ENCODE data around the gene COP1. TPM values are rescaled to one million over a fixed set of nuclear protein-coding genes. Genes with fewer than 3 reads are reported as not detected.

Gene COP1
- total and polyA plus RNA-seq, 2 of the 8 experiments (the other 6 are each of a cell fraction or from before 2014, with no cell fraction given) = 26.2 to 44.9 TPM

DNA sequence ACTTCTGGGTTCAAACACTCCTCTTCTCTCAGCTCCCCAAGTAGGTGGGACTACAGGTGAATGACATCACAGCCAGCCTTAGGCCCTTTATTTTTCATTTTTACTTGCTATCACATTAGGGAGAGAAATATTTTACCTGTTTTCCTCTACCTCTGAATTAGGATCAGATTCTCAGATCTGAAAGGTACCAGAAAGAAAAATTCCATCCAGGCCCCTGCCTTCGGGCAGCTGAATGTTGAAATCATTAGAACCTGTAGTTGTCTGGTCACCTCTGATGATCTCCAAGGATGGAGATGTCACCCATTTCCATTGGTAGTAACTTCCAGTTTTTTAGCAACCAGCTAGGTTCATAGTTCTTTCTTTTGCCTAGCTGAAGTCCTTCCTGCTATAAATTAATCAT, 288.1 kb downstream of the COP1 start:
- H4K20me1 ChIP-seq (replicated peaks in 1 of 2; ENCODE audit: control insufficient read depth in 1 of 2, insufficient read depth in 2 of 2, low read length in 2 of 2) = peaks cover 0 to 8% of the 10 kb centered on the region in 2 experiments
- no peak overlapping the region for H3K4me3 ChIP-seq (ENCODE audit: extremely low read depth in 1 of 4, insufficient read depth in 2 of 4, low read depth in 3 of 4, low read length in 4 of 4)
- H3K23ac ChIP-seq (ENCODE audit: insufficient read length) = no peak overlapping the region
- H3K79me1 ChIP-seq (ENCODE audit: low read depth, low read length) = no peaks in the 10 kb centered on the region
- no peak overlapping the region for H3K9ac ChIP-seq (replicated peaks in 1 of 4; ENCODE audit: extremely low read depth in 1 of 4, low read depth in 3 of 4, low read length in 3 of 4)
- no peak overlapping the region for H2AFZ ChIP-seq (ENCODE audit: low read length)
- H4K5ac ChIP-seq (ENCODE audit: insufficient read length, low read depth, low read length) = no peak overlapping the region
- no peaks in the 10 kb centered on the region for H3K23me2 ChIP-seq (ENCODE audit: low read depth, low read length)
- no peak overlapping the region for H2BK20ac ChIP-seq (ENCODE audit: low read length)
- no peak overlapping the region for H3K4ac ChIP-seq (replicated peaks; ENCODE audit: insufficient read length, low read depth, low read length)
- H2BK120ac ChIP-seq (replicated peaks; ENCODE audit: low read depth, low read length) = no peak overlapping the region
- H3K36me3 ChIP-seq (ENCODE audit: control insufficient read depth in 2 of 4, insufficient read depth in 4 of 4, low read length in 3 of 4) = peaks cover 0 to 2% (median 0%) of the 10 kb centered on the region in 4 experiments; a peak in 1 of 8 replicates
- WGBS, 2 experiments (ENCODE audit: extremely low coverage in 1 of 2, insufficient coverage in 1 of 2, insufficient read length in 1 of 2, insufficient replicate concordance in 2 of 2, low coverage in 1 of 2, low lambda C conversion rate in 2 of 2, missing lambda C conversion rate in 1 of 2) = 89% methylated on average over 1 of the region's 1 CpG; no CpG with 5 or more reads in 1 of the 2 experiments
- H3K4me1 ChIP-seq (replicated peaks in 1 of 4; ENCODE audit: control insufficient read depth in 3 of 4, insufficient read depth in 4 of 4, low read length in 3 of 4) = peaks cover 3 to 16% (median 14%) of the 10 kb centered on the region in 4 experiments
- H3K4me2 ChIP-seq (ENCODE audit: insufficient read depth in 1 of 2, low read depth in 2 of 2, low read length in 2 of 2) = peak overlapping the region in 1 of 2 experiments; percentile 49; a peak in 1 of 4 replicates
- no peak overlapping the region; the same call in 1 of the 2 replicates for H2AK5ac ChIP-seq (ENCODE audit: low read depth, low read length)
- H3K18ac ChIP-seq (ENCODE audit: extremely low read depth, low read length) = no peak overlapping the region
- H3K56ac ChIP-seq (replicated peaks; ENCODE audit: insufficient read length, low read depth, low read length) = no peak overlapping the region
- H3K27me3 ChIP-seq (replicated peaks in 1 of 4; ENCODE audit: control insufficient read depth in 3 of 4, extremely low read depth in 1 of 4, insufficient read depth in 3 of 4, low read length in 3 of 4) = peaks cover 57 to 77% (median 73%) of the 10 kb centered on the region in 4 experiments
- no peaks in the 10 kb centered on the region for H3K9me3 ChIP-seq (ENCODE audit: insufficient read depth in 2 of 2, low read depth in 1 of 2, low read length in 1 of 2)
- H3K14ac ChIP-seq (ENCODE audit: insufficient read length) = no peak overlapping the region
- H2BK15ac ChIP-seq (ENCODE audit: low read length) = no peak overlapping the region
- ChIA-PET CTCF (ENCODE audit: partially characterized antibody) (no interaction called here), POLR2A (ENCODE audit: partially characterized antibody) (no interaction called here)
- H3K79me2 ChIP-seq (ENCODE audit: control insufficient read depth in 1 of 2, insufficient read depth in 2 of 2, low read length in 2 of 2) = no peaks in the 10 kb centered on the region
- no peak overlapping the region for H2BK5ac ChIP-seq (ENCODE audit: low read depth, low read length)
- H3K27ac ChIP-seq (ENCODE audit: low read depth, low read length) = no peak overlapping the region
- DNase-seq (ENCODE audit: low read depth in 1 of 2, low spot score in 2 of 2) (no peak), FAIRE-seq (no peak)
- H2BK12ac ChIP-seq (ENCODE audit: low read depth, low read length) = no peak overlapping the region
- no peak overlapping the region for H4K8ac ChIP-seq (ENCODE audit: extremely low read depth, insufficient read depth, low read length)
- H4K91ac ChIP-seq (replicated peaks; ENCODE audit: insufficient read length, low read length) = no peak overlapping the region
- no peak for TF ChIP-seq CBX8 (IDR thresholded peaks at IDR 0.05; ENCODE audit: borderline replicate concordance, low read depth, low read length)
- TF ChIP-seq CREB1 (IDR thresholded peaks at IDR 0.05) = no peak
- TF ChIP-seq NANOG (IDR thresholded peaks at IDR 0.05; ENCODE audit: insufficient read depth, low read depth, low read length, poor library complexity, severe bottlenecking) = no peak
- TF ChIP-seq NRF1 (IDR thresholded peaks at IDR 0.05; ENCODE audit: low read depth, low read length) = no peak
- TF ChIP-seq RNF2 (IDR thresholded peaks at IDR 0.05; ENCODE audit: borderline replicate concordance, low read depth, low read length, missing control alignments, poor library complexity, severe bottlenecking) = no peak
- no peak for TF ChIP-seq RFX5 (IDR thresholded peaks at IDR 0.05; ENCODE audit: borderline replicate concordance, low read depth, low read length)
- TF ChIP-seq ZNF274 (IDR thresholded peaks at IDR 0.05; ENCODE audit: borderline replicate concordance, extremely low read depth, low read length) = no peak
- TF ChIP-seq RBBP5 (IDR thresholded peaks at IDR 0.05; ENCODE audit: borderline replicate concordance, low read depth, low read length) = no peak
- TF ChIP-seq, protein P1, sequence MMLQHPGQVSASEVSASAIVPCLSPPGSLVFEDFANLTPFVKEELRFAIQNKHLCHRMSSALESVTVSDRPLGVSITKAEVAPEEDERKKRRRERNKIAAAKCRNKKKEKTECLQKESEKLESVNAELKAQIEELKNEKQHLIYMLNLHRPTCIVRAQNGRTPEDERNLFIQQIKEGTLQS (IDR thresholded peaks at IDR 0.05; ENCODE audit: insufficient read depth, low read depth, low read length) = no peak
- no peak for TF ChIP-seq RAD21 (IDR thresholded peaks at IDR 0.05 in 1 of 2, conservative IDR thresholded peaks at IDR 0.05 in 1 of 2; ENCODE audit: low read depth in 2 of 2, low read length in 2 of 2)
- no peak for TF ChIP-seq CEBPB (IDR thresholded peaks at IDR 0.05; ENCODE audit: low read depth, low read length)
- TF ChIP-seq BRCA1 (IDR thresholded peaks at IDR 0.05; ENCODE audit: low read depth, low read length) = no peak
- TF ChIP-seq BCL11A (IDR thresholded peaks at IDR 0.05; ENCODE audit: low read depth in 2 of 2, low read length in 2 of 2) = no peak
